ENCODE results near the gene ABCC5. TPM values are rescaled to one million over a fixed set of nuclear protein-coding genes. Genes with fewer than 3 reads are reported as not detected.

ABCC5 gene
- total RNA-seq, 1 experiment from 2014 or later = 29.1 TPM

GRCh38 chr3:183917776-183918175 lies 99.9 kb downstream of the ABCC5 start (continued):
- TF ChIP-seq USF2 (CRISPR knock-in tag; IDR thresholded peaks at IDR 0.05) = no peak
- TF ChIP-seq, protein P1, sequence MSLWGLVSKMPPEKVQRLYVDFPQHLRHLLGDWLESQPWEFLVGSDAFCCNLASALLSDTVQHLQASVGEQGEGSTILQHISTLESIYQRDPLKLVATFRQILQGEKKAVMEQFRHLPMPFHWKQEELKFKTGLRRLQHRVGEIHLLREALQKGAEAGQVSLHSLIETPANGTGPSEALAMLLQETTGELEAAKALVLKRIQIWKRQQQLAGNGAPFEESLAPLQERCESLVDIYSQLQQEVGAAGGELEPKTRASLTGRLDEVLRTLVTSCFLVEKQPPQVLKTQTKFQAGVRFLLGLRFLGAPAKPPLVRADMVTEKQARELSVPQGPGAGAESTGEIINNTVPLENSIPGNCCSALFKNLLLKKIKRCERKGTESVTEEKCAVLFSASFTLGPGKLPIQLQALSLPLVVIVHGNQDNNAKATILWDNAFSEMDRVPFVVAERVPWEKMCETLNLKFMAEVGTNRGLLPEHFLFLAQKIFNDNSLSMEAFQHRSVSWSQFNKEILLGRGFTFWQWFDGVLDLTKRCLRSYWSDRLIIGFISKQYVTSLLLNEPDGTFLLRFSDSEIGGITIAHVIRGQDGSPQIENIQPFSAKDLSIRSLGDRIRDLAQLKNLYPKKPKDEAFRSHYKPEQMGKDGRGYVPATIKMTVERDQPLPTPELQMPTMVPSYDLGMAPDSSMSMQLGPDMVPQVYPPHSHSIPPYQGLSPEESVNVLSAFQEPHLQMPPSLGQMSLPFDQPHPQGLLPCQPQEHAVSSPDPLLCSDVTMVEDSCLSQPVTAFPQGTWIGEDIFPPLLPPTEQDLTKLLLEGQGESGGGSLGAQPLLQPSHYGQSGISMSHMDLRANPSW (CRISPR knock-in tag; conservative IDR thresholded peaks at IDR 0.05; ENCODE audit: low read depth) = no peak
- TF ChIP-seq CREB1 (CRISPR knock-in tag; IDR thresholded peaks at IDR 0.05) = no peak
- no peak for TF ChIP-seq ATF3 (CRISPR knock-in tag; conservative IDR thresholded peaks at IDR 0.05)
- TF ChIP-seq, protein P2, sequence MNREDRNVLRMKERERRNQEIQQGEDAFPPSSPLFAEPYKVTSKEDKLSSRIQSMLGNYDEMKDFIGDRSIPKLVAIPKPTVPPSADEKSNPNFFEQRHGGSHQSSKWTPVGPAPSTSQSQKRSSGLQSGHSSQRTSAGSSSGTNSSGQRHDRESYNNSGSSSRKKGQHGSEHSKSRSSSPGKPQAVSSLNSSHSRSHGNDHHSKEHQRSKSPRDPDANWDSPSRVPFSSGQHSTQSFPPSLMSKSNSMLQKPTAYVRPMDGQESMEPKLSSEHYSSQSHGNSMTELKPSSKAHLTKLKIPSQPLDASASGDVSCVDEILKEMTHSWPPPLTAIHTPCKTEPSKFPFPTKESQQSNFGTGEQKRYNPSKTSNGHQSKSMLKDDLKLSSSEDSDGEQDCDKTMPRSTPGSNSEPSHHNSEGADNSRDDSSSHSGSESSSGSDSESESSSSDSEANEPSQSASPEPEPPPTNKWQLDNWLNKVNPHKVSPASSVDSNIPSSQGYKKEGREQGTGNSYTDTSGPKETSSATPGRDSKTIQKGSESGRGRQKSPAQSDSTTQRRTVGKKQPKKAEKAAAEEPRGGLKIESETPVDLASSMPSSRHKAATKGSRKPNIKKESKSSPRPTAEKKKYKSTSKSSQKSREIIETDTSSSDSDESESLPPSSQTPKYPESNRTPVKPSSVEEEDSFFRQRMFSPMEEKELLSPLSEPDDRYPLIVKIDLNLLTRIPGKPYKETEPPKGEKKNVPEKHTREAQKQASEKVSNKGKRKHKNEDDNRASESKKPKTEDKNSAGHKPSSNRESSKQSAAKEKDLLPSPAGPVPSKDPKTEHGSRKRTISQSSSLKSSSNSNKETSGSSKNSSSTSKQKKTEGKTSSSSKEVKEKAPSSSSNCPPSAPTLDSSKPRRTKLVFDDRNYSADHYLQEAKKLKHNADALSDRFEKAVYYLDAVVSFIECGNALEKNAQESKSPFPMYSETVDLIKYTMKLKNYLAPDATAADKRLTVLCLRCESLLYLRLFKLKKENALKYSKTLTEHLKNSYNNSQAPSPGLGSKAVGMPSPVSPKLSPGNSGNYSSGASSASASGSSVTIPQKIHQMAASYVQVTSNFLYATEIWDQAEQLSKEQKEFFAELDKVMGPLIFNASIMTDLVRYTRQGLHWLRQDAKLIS (CRISPR knock-in tag; IDR thresholded peaks at IDR 0.05; ENCODE audit: borderline replicate concordance) = no peak
- TF ChIP-seq PREB (CRISPR knock-in tag; IDR thresholded peaks at IDR 0.05; ENCODE audit: borderline replicate concordance) = no peak

- TF ChIP-seq ZNF671 (CRISPR knock-in tag; IDR thresholded peaks at IDR 0.05) (no peak), HMGXB4 (CRISPR knock-in tag; IDR thresholded peaks at IDR 0.05) (no peak), MAX (CRISPR knock-in tag; IDR thresholded peaks at IDR 0.05) (no peak), NFYB (CRISPR knock-in tag; conservative IDR thresholded peaks at IDR 0.05; ENCODE audit: low read depth) (no peak), ZNF423 (CRISPR knock-in tag; IDR thresholded peaks at IDR 0.05) (no peak), HMGA2 (CRISPR knock-in tag; IDR thresholded peaks at IDR 0.05) (no peak), SMAD3 (CRISPR knock-in tag; IDR thresholded peaks at IDR 0.05; ENCODE audit: borderline replicate concordance) (no peak), RORB (CRISPR knock-in tag; IDR thresholded peaks at IDR 0.05) (no peak), JUN (CRISPR knock-in tag; IDR thresholded peaks at IDR 0.05) (no peak), CREB1 (CRISPR knock-in tag; IDR thresholded peaks at IDR 0.05) (no peak)
- peaks cover 5% of the 10 kb centered on the region; the same call in 1 of the 2 replicates for H3K4me1 Mint-ChIP-seq
- H3K9me3 Mint-ChIP-seq = no peaks in the 10 kb centered on the region
- ATAC-seq (peak; percentile 74), DNase-seq (ENCODE audit: low spot score) (no peak)
- POLR2A ChIA-PET = interaction anchor here (0.9 kb wide), 1 partner anchor 40 kb away, joined by 3 read pairs; no protein-coding TSS in a partner anchor
- no peaks in the 10 kb centered on the region for H3K27me3 Mint-ChIP-seq (ENCODE audit: low read depth)
- H3K4me3 Mint-ChIP-seq = no peak overlapping the region
- H3K36me3 Mint-ChIP-seq = peaks cover under 1% of the 10 kb centered on the region; the same call in 1 of the 2 replicates
- CTCF ChIA-PET = interaction anchor here (0.9 to 2.6 kb wide), 3 partner anchors 10 to 30 kb away, joined by 3 to 16 read pairs (median 10); partner anchors contain the start of gene PARL
- H3K27ac Mint-ChIP-seq = no peak overlapping the region
Observed at GRCh38 chr3:183914856-183915255, 102.8 kb downstream of the ABCC5 start.

All from WTC11 (cell line).